HepG2 (cell line): Measurements from ENCODE around the gene IQCE. TPM values are rescaled to one million over a fixed set of nuclear protein-coding genes. Genes with fewer than 3 reads are reported as not detected.

Experiments
- CHCHD3 ChIP-seq: sonication (generic); formaldehyde crosslinking; IDR thresholded peaks from 2 replicates; pipeline ENCODE4 v1.8.0; 2022; ENCODE audit warnings: mild to moderate bottlenecking, missing genetic modification reagents, moderate library complexity
- FOXO1 ChIP-seq: sonication (generic); formaldehyde crosslinking; IDR thresholded peaks from 2 replicates; pipeline ENCODE4 v1.4.0; 2020; ENCODE audit warnings: missing genetic modification reagents
- FOXO4 ChIP-seq: sonication (generic); formaldehyde crosslinking; conservative IDR thresholded peaks from 2 replicates; pipeline ENCODE4 v1.8.1; 2023; ENCODE audit warnings: missing genetic modification reagents
- HDAC1 ChIP-seq: sonication (generic); formaldehyde crosslinking; IDR thresholded peaks from 2 replicates; pipeline ENCODE4 v1.5.1; 2020; ENCODE audit warnings: mild to moderate bottlenecking, missing genetic modification reagents
- IRF9 ChIP-seq: sonication (generic); formaldehyde crosslinking; IDR thresholded peaks from 2 replicates; pipeline ENCODE4 v1.8.0; 2022; ENCODE audit warnings: missing genetic modification reagents, mild to moderate bottlenecking, borderline replicate concordance
- MAF1 ChIP-seq: sonication (generic); formaldehyde crosslinking; IDR thresholded peaks from 2 replicates; pipeline ENCODE4 v1.5.0; 2020; ENCODE audit warnings: missing genetic modification reagents, borderline replicate concordance
- MEIS1 ChIP-seq: sonication (generic); formaldehyde crosslinking; IDR thresholded peaks from 2 replicates; pipeline ENCODE4 v1.9.0; 2021; ENCODE audit warnings: mild to moderate bottlenecking, missing genetic modification reagents, moderate library complexity, borderline replicate concordance
- MIER2 ChIP-seq: IDR thresholded peaks from 2 replicates; pipeline ENCODE4 v1.6.1; 2016; ENCODE audit warnings: missing biosample characterization, missing genetic modification reagents
- MTERF4 ChIP-seq: sonication (generic); formaldehyde crosslinking; IDR thresholded peaks from 2 replicates; pipeline ENCODE4 v1.8.0; 2023; ENCODE audit warnings: mild to moderate bottlenecking, missing genetic modification reagents
- NR2C2 ChIP-seq: sonication (generic); formaldehyde crosslinking; IDR thresholded peaks from 2 replicates; pipeline ENCODE4 v1.4.0; 2020; ENCODE audit warnings: missing genetic modification reagents, mild to moderate bottlenecking, moderate library complexity, borderline replicate concordance
- RCOR2 ChIP-seq: IDR thresholded peaks from 2 replicates; pipeline ENCODE4 v1.6.1; 2016; ENCODE audit warnings: missing biosample characterization, missing genetic modification reagents
- RNF2 ChIP-seq: fragments of 450-650 bp; conservative IDR thresholded peaks from 2 replicates; pipeline ENCODE4 v1.6.1; 2016; ENCODE audit warnings: low read depth
- SMAD9 ChIP-seq: sonication (generic); formaldehyde crosslinking; IDR thresholded peaks from 2 replicates; pipeline ENCODE4 v1.5.1; 2020; ENCODE audit warnings: mild to moderate bottlenecking, missing genetic modification reagents
- THAP8 ChIP-seq: sonication (generic); formaldehyde crosslinking; IDR thresholded peaks from 2 replicates; pipeline ENCODE4 v1.5.1; 2020; ENCODE audit warnings: missing genetic modification reagents, mild to moderate bottlenecking, borderline replicate concordance
- ZBTB7B ChIP-seq: sonication (generic); formaldehyde crosslinking; IDR thresholded peaks from 2 replicates; pipeline ENCODE4 v1.4.0; 2020; ENCODE audit warnings: missing genetic modification reagents
- ZBTB8A ChIP-seq: sonication (generic); formaldehyde crosslinking; IDR thresholded peaks from 2 replicates; pipeline ENCODE4 v1.4.0; 2020; ENCODE audit warnings: mild to moderate bottlenecking, low read depth, missing genetic modification reagents, borderline replicate concordance
- ZNF235 ChIP-seq: sonication (generic); formaldehyde crosslinking; IDR thresholded peaks from 2 replicates; pipeline ENCODE4 v1.8.1; 2023; ENCODE audit warnings: mild to moderate bottlenecking, missing genetic modification reagents, borderline replicate concordance
- ZNF263 ChIP-seq: sonication (generic); formaldehyde crosslinking; IDR thresholded peaks from 2 replicates; pipeline ENCODE4 v1.4.0; 2020; ENCODE audit warnings: missing genetic modification reagents
- ZNF75D ChIP-seq: sonication (generic); formaldehyde crosslinking; IDR thresholded peaks from 2 replicates; pipeline ENCODE4 v1.8.1; 2023; ENCODE audit warnings: missing genetic modification reagents, mild to moderate bottlenecking, borderline replicate concordance
- ZNF772 ChIP-seq: sonication (generic); formaldehyde crosslinking; IDR thresholded peaks from 2 replicates; pipeline ENCODE4 v1.5.0; 2020; ENCODE audit warnings: mild to moderate bottlenecking, missing genetic modification reagents
- ZNF781 ChIP-seq: sonication (generic); formaldehyde crosslinking; IDR thresholded peaks from 2 replicates; pipeline ENCODE4 v1.5.1; 2020; ENCODE audit warnings: borderline replicate concordance, mild to moderate bottlenecking, missing genetic modification reagents; ENCODE audit errors: not compliant biosample characterization
- ZSCAN29 ChIP-seq: sonication (generic); formaldehyde crosslinking; conservative IDR thresholded peaks from 2 replicates; pipeline ENCODE4 v1.4.0; 2020; ENCODE audit warnings: mild to moderate bottlenecking, missing genetic modification reagents
- polyA plus RNA-seq, 8 experiments: library from polyadenylated mRNA; depleted of rRNA in 3 of 8; stranded (reverse) in 7 of 8; unstranded in 1 of 8; fragments of >200 nt; fragmentation: Illumina TruSeq in 4 of 8; extraction: Trizol in 4 of 8; gene quantifications; 2 replicates each; pipeline versions ENCODE4 v1.2.1 to v1.2.3, GENCODE V29; 2011 to 2016; ENCODE audit warnings: low read depth in 4 of 8, missing spikeins in 1 of 8, mixed read lengths in 1 of 8; ENCODE audit not compliant: insufficient read depth in 1 of 8
- total RNA-seq, 5 experiments: library from RNA; depleted of rRNA; stranded (reverse); fragments of >200 nt; fragmentation: Illumina TruSeq; extraction: Trizol; gene quantifications; 2 replicates each; pipeline ENCODE4 v1.2.3, GENCODE V29; 2016; ENCODE audit warnings: low read depth in 1 of 5
- TF ChIP-seq, protein P1 (sequence below), 2 experiments: sonication (generic) in 1 of 2; formaldehyde crosslinking in 1 of 2; IDR thresholded peaks; 2 replicates each; pipeline versions ENCODE4 v1.4.0 to v1.6.1; 2018 to 2020; ENCODE audit warnings: missing genetic modification reagents in 2 of 2, borderline replicate concordance in 1 of 2, low read depth in 1 of 2, mild to moderate bottlenecking in 1 of 2, missing biosample characterization in 1 of 2

IQCE gene
- total and polyA plus RNA-seq, 2 of the 13 experiments (the other 11 are each of a cell fraction or from before 2014, with no cell fraction given), result 1.5 to 2.5 TPM

GRCh38 chr7:2613098-2613930 lies 54.5 kb downstream of the IQCE start (continued):
- TF ChIP-seq MTERF4 (CRISPR knock-in tag) (no peak), MEIS1 (0 out of 2 replicates have a peak, but pooled peaks have one; percentile 46), MAF1 (no peak), RNF2 (no peak), ZNF781 (no peak), RCOR2 (no peak), ZNF263 (CRISPR knock-in tag) (no peak), ZBTB7B (CRISPR knock-in tag) (peak; percentile 43; the same call in 1 of the 2 replicates), CHCHD3 (CRISPR knock-in tag) (no peak), NR2C2 (no peak), FOXO1 (no peak), ZNF235 (CRISPR knock-in tag) (no peak), THAP8 (CRISPR knock-in tag) (no peak), SMAD9 (CRISPR knock-in tag) (no peak), FOXO4 (0 out of 2 replicates have a peak, but pooled peaks have one; percentile 12), MIER2 (CRISPR knock-in tag) (no peak), ZSCAN29 (CRISPR knock-in tag) (no peak), ZNF75D (no peak), ZNF772 (CRISPR knock-in tag) (no peak), IRF9 (CRISPR knock-in tag) (0 out of 2 replicates have a peak, but pooled peaks have one; percentile 11), ZBTB8A (CRISPR knock-in tag) (no peak), HDAC1 (CRISPR knock-in tag) (no peak)
- TF ChIP-seq, protein P1, sequence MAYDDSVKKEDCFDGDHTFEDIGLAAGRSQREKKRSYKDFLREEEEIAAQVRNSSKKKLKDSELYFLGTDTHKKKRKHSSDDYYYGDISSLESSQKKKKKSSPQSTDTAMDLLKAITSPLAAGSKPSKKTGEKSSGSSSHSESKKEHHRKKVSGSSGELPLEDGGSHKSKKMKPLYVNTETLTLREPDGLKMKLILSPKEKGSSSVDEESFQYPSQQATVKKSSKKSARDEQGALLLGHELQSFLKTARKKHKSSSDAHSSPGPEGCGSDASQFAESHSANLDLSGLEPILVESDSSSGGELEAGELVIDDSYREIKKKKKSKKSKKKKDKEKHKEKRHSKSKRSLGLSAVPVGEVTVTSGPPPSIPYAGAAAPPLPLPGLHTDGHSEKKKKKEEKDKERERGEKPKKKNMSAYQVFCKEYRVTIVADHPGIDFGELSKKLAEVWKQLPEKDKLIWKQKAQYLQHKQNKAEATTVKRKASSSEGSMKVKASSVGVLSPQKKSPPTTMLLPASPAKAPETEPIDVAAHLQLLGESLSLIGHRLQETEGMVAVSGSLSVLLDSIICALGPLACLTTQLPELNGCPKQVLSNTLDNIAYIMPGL (CRISPR knock-in tag; IDR thresholded peaks at IDR 0.05; ENCODE audit: borderline replicate concordance in 1 of 2, low read depth in 1 of 2), result 0 out of 4 replicates have a peak, but pooled peaks of 1 of the 2 experiments have one; percentile 28
